Activated CD8-positive, alpha-beta memory T cell treated with anti-CD3 and anti-CD28 coated beads, Interleukin-2, amount 50 U/mL, for 4 hours (primary cell): Measurements from ENCODE around the gene ATP6V0C.
"Not testable (repeated sequence)": the region's sequence is repeated elsewhere in the genome, so short reads cannot be mapped to it uniquely, and the experiment has no call there.

ENCODE experiments used
- DNase-seq: peaks from one replicate; pipeline ENCODE4 v3.0.0-alpha.2; 2020

ATP6V0C gene

DNA sequence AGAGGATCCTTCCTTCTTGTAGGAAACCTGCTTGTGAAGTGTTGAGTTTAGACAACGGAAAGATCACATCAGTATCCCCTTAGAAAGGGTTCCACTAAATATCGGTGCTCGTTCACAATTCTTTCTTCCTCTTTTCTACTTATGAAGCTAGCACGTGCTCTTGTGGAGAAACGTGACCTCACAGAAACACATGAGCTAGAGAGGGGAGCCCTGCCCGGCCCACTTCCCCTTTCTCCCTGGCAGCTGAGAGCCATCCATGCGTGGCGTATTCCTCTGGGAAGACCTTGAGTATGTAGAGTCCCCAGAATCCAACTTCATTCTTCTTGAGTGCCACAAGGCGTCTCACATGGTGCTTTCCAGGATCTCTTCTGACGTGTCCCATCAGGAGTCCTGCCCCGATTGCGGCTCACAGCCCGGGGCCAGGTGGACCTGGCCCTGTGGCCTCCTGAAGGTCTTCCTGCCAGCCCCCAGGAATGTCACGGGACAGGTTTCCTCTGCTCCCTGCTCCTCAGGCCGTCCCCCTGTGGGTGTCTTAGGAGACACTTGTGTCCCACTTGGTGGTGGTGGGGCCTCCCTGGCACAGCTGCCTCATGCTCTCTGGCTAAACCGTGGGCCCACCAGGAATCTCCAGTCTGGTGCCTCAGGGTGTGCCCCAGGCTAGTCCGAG lies 46.5 kb downstream of the ATP6V0C start:
- not testable (repeated sequence) for DNase-seq

- peak; percentile 62 for DNase-seq
These were observed 47.0 kb downstream of the ATP6V0C start for GRCh38 chr16:2560798-2561133.

DNA sequence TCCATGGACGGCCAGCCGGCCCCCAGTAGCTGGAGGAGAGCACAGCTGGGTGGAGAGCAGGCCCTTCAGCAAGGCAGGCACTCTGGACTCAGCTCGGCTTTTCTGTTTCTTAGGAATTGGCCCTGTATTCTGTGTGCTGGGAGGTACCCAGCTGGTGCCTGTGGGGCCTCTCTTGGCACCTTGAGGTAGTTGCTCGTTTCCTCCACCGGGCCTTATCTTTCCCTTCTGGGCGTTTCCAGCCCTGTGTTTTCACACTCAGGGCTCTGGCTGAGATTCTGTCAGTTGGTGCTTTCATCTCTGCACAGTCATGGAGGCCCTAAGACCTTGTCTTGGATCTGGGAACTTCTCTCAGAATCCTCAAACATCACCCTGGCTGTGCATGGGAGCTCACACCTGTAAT lies 53.8 kb downstream of the ATP6V0C start:
- DNase-seq: not testable (repeated sequence)

DNA sequence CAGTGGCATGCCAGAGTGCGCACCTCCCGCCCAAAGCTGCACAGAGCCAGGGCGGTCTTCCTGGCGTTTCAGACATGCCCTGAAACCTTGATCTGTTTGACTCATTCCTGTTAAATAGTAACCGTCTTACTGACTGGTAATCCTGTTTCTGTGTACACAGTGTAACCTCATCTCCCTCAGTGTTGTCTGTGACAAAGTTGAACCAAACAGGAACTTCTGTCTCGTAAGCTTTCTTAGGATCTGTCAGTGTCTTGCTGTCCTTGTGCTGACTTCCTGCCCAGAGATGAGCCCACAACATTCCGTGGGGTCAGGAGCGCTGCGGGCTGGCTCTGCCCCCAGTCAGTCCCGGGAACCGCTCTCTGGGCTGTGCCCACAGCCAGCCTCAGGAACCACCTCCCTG lies 54.8 kb downstream of the ATP6V0C start:
- DNase-seq: not testable (repeated sequence)
